Transverse colon (tissue), 4 donors: ENCODE measurements around the gene KCNG4.

Source experiments
- EP300 ChIP-seq: sonication (generic); formaldehyde crosslinking; IDR thresholded peaks from one replicate; pipeline ENCODE4 v1.6.1; 2017; ENCODE audit warnings: antibody characterized with exemption, low read depth
- POLR2A ChIP-seq: fragments of 450-650 bp; IDR thresholded peaks from one replicate; pipeline ENCODE4 v1.6.1; 2016; ENCODE audit warnings: antibody characterized with exemption, mild to moderate bottlenecking, moderate library complexity
- POLR2AphosphoS5 ChIP-seq, 3 donors: sonication (generic); formaldehyde crosslinking; IDR thresholded peaks; one replicate each; pipeline ENCODE4 v1.6.1; 2016; ENCODE audit warnings: antibody characterized with exemption in 3 of 3
- TF ChIP-seq, protein P1 (sequence below), 5 experiments: fragments of 200-600 bp in 3 of 5; fragments of 450-650 bp in 2 of 5; sonication (generic) in 3 of 5; IDR thresholded peaks; 1 replicate in 2 of 5; 2 replicates in 3 of 5; pipeline ENCODE4 v1.5.1; 2016 to 2017; ENCODE audit warnings: antibody characterized with exemption in 5 of 5, inconsistent platforms in 3 of 5, mild to moderate bottlenecking in 2 of 5, moderate library complexity in 1 of 5

DNA sequence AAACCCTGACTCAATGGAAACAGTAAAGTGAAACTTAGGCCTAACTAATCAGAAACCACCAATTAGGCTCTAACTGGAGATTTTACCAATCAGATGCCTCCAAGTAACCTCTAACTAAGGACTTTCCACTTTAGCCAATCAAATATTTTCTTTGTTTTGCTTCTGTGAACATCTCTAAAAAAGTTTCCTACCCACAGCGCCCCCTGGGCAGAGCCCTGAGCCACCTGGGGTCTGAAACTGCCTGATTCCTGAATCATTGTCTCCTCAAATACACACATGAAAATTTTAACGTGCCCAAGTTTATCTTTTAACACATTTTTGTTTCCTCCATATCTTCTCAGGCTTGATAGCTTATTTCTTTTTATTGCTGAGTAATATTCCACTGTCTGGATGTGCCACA lies 29.8 kb downstream of the KCNG4 start:
- TF ChIP-seq, protein P1, sequence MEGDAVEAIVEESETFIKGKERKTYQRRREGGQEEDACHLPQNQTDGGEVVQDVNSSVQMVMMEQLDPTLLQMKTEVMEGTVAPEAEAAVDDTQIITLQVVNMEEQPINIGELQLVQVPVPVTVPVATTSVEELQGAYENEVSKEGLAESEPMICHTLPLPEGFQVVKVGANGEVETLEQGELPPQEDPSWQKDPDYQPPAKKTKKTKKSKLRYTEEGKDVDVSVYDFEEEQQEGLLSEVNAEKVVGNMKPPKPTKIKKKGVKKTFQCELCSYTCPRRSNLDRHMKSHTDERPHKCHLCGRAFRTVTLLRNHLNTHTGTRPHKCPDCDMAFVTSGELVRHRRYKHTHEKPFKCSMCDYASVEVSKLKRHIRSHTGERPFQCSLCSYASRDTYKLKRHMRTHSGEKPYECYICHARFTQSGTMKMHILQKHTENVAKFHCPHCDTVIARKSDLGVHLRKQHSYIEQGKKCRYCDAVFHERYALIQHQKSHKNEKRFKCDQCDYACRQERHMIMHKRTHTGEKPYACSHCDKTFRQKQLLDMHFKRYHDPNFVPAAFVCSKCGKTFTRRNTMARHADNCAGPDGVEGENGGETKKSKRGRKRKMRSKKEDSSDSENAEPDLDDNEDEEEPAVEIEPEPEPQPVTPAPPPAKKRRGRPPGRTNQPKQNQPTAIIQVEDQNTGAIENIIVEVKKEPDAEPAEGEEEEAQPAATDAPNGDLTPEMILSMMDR (IDR thresholded peaks at IDR 0.05), result no peak
- no peak for TF ChIP-seq POLR2A
- no peak for TF ChIP-seq POLR2AphosphoS5 (IDR thresholded peaks at IDR 0.05)
- no peak for TF ChIP-seq EP300
